IPS-NIHi7 (cell line): ENCODE measurements around the gene CABCOCO1.

Experiments used
- DNase-seq: peaks from one replicate; pipeline ENCODE4 v3.0.0; 2012; ENCODE audit warnings: mixed read lengths; ENCODE audit errors: extremely low spot score

Gene CABCOCO1

GRCh38 chr10:61757001-61757400, 94.3 kb downstream of the CABCOCO1 start:
- no peak for DNase-seq

- DNase-seq = no peak
Measured at GRCh38 chr10:61757525-61758397, 95.0 kb downstream of the CABCOCO1 start.

- DNase-seq = no peak
Measured at GRCh38 chr10:61758433-61758832, 95.7 kb downstream of the CABCOCO1 start.

DNA sequence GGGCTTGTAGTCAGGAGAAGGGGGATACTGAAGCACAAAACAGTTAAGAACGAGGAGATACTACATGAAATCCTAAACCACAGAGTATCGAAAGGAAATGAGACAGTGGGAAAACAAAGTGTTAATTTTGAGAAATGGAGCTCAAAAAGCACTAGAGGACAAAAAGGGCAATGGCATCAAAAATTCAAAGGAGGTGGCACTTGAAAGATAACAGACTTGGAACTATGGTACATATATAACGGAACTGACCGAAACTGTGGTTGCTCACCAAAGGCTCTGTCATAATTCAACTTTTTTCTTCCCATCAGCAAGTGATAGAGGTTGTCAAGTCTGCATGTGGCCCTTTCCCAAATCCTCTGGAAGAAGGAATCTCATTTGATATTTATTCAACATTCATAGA, 97.0 kb downstream of the CABCOCO1 start:
- DNase-seq = no peak

- no peak for DNase-seq
Measured at GRCh38 chr10:61760943-61761824, 98.5 kb downstream of the CABCOCO1 start.

DNA sequence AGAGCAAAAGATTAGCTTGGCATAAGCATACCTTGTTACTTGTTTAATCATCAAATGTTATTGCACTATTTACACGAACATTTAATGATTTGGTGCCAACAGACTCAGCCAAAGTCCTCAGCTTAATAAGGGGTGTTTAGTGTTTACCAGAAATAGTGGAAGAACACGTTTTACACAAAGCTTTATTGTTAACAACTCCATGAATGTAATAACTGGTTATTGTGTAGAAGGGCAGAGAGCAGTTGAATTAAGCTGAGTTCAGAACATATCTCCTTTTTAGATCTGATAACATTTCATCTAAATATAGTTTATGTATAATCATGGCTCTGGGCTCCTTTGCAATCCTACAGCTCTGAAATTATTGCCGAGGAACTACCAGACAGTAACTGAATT, 99.1 kb downstream of the CABCOCO1 start:
- DNase-seq = no peak

GRCh38 chr10:61763778-61764177, 101.0 kb downstream of the CABCOCO1 start:
- no peak for DNase-seq

DNA sequence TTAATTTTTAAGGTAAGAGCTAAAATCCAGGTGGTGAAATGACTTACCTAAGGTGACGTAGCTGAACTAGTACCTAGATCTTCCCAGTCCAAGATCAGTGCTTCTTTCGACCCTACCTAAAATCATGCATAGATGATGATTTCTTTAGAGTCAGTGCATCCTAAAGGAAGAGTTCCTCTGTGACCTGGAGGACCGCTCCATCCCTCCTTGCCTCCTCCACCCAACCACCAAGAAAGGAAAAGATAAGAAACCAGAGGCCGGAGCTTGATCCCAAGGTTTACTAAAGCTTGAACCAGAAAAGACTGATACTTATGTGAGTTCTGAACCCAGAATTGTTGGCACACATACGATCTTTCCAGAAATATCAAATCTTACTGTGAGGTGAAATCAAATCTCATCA, 101.8 kb downstream of the CABCOCO1 start:
- no peak for DNase-seq

DNA sequence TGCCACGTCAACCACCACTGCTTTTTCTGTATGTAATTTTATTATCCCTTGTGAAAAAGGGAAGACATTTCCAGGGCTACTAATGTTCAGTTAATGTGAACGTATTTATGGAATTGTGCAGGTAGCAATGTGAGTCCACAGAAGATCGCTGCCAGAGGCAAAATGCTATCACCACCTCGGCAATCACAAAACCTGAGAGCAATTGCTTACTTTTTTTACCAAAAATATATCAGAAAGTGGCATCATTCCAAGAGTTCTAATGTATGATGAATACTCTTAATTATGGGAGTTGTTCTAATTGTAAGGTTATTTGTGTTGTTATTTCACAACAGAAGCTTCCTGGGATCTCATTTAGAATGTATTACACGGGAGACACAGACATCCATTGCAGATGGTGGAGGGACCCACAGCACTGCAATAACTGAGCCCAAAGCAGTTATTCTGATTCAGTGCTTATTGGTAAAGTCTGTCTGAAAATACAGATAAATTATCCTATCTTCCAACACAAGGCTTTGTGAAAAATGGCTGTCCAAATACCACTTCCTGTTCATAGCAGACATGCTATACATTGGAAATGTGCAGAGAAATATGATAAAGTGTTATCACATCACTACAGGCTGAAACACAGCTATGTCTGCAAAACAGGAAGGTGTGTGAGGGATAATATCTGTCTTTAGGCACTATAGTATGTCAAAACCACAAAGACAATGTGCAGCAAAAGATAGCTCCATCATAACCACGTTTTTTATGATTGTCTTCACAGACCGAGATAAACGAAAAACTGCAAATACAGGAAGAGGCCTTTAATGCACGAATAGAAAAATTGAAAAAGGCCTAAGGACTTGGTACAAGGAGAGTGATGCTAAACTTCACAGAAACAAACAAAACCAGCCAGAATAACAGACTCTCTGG, 102.7 kb downstream of the CABCOCO1 start:
- no peak for DNase-seq

DNA sequence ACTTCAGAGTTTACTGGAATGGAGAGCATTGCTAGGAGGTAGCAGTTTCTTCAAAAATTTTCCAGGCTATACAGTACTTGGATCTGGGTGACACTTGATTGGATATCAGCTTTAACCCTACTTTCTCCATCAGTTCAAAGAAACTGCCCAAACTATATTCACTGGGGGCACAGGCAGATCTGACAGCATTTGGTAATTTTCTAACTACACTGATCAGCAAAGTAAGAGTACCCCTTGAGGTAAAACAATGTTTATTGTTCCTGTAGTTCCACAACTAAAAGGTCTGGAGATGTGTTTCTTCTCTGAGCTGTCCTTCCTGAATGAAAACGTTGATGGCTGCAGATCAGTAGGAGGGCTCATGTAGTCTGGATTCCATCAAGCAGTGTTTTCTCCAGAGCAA, 104.2 kb downstream of the CABCOCO1 start:
- DNase-seq = no peak

- DNase-seq = no peak
Measured at GRCh38 chr10:61774031-61774430, 111.3 kb downstream of the CABCOCO1 start.

DNA sequence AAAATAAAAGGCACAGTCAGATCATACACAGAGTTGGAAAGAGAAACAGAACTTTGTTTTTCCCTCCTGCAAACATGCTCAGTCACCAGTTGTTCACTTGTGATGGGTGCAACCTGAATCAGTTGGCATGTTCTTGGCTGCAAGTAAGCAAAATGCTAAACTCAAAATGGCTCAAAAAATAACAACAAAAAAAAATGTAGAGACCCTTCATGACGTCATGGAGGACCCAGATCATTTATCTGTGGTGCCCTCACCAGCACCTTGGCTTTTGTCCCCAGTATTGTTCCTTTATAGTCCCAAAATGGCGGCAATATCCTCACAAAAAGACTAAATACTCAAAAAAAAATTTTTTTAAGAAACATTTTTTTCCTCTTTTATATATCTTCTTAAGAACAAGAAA, 112.4 kb downstream of the CABCOCO1 start:
- DNase-seq = no peak

DNA sequence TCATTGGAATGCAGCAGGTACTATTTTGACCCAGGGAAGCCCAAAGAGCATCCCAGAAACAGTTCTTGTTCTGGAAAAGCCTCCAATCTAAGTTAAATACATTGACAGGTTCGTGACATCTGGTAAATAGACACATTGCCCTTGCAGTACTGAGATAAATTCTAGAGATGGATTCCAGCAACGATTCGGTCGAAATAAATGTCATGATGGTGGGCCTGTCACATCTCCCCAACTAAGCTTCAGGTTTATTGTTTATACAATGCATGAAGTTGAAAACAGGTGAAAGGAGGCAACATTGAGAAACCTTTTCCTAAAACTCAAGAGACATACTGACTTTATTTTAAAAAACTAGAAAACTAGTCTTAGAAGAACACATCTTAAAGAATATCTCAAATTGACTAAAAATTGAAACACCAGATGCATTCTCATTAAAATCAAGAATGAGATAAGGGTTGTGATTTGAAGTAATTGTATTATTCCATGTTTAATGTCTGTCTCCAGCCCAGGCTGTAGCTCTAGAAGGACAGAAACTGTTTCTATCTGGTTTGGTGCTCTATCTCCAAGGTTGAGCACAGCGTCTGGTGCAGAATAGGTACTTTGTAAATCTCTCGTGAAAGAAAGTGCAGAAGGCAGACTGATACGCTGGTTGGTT, 114.0 kb downstream of the CABCOCO1 start:
- DNase-seq = no peak

DNA sequence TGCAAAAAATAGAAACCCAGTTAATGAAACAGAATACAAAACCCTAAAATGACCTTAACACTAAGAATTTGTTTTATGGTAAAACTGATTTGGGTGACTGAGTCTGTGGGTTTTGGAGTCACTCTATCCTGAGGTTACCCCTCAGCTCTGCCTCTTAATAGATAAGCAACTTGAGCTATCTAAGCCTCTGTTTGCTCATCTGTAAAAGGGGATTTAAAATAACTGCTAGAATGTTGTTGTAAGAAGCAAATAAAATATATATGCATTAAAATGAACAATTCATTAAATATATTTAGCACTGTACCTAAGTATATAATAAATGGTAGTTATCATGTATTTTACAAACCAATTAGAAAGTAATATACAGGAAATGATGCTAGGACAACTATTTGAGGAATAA, 115.4 kb downstream of the CABCOCO1 start:
- DNase-seq = no peak

- DNase-seq = no peak
Measured at GRCh38 chr10:61779276-61779675, 116.5 kb downstream of the CABCOCO1 start.

DNA sequence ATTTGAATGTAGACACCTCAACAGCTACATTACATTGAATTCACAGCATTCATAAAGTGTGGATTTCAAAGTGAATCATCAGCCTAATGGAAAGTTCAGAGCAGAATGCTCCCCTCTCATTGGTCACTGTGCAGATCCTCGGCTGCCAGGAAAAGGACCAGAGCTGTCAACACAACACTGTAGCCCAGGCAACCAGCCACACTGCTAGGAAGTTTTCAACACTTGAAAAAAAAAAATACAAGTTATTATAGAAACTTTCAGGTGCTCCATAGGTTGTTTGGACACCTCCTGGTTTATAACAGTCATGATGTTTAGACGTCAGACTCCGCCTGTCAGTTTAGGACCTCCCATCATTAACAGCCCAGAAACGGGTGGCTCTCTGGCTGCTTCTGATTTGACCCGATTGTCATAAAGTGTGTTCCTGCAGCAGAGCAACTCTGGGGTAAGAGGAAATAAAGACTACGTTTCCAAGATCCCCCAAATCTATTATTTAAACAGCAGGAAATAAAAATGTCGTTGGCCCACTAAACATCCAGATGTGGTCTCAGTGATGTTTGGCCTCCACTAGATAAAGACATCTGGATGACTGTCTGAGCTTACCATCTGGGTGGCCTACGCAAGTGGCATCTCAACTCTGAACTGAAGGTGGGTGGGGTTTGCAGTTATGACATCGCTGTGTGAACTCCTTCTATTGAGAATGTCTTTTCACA, 117.4 kb downstream of the CABCOCO1 start:
- no peak for DNase-seq

- DNase-seq = no peak
Measured at GRCh38 chr10:61780732-61781131, 118.0 kb downstream of the CABCOCO1 start.

- no peak for DNase-seq
Measured at GRCh38 chr10:61781969-61782403, 119.3 kb downstream of the CABCOCO1 start.

- DNase-seq = no peak
Measured at GRCh38 chr10:61784354-61785133, 121.8 kb downstream of the CABCOCO1 start.
